Ectodermal cell (in vitro differentiated cells): Measurements from ENCODE around the gene DDX42.

Experiments used
- H3K27ac ChIP-seq: 2 replicates; pipeline ENCODE4 v1.7.0; 2013; ENCODE audit warnings: mild to moderate bottlenecking, low read depth, low read length; ENCODE audit not compliant: insufficient read depth, poor library complexity, severe bottlenecking
- H3K27me3 ChIP-seq: 2 replicates; pipeline ENCODE4 v1.7.0; 2013; ENCODE audit warnings: mild to moderate bottlenecking, low read length; ENCODE audit not compliant: insufficient read depth, control insufficient read depth, poor library complexity, severe bottlenecking
- H3K36me3 ChIP-seq: one replicate; pipeline ENCODE4 v1.7.0; 2013; ENCODE audit warnings: low read length; ENCODE audit not compliant: control insufficient read depth, insufficient read depth
- H3K4me1 ChIP-seq: one replicate; pipeline ENCODE4 v1.7.0; 2013; ENCODE audit warnings: low read length; ENCODE audit not compliant: control insufficient read depth, insufficient read depth
- H3K4me3 ChIP-seq: 2 replicates; pipeline ENCODE4 v1.7.0; 2013; ENCODE audit warnings: low read depth, low read length, control low read depth; ENCODE audit not compliant: insufficient read depth
- H3K9me3 ChIP-seq: 2 replicates; pipeline ENCODE4 v1.7.0; 2013; ENCODE audit warnings: mild to moderate bottlenecking, low read length, moderate library complexity; ENCODE audit not compliant: control insufficient read depth
- WGBS, 2 experiments: methylation state at CpG; one replicate each; pipeline ENCODE4 v1.1.7; 2013; ENCODE audit warnings: missing lambda C conversion rate in 2 of 2; 5-methylcytosine and 5-hydroxymethylcytosine counted together

The DDX42 gene

DNA sequence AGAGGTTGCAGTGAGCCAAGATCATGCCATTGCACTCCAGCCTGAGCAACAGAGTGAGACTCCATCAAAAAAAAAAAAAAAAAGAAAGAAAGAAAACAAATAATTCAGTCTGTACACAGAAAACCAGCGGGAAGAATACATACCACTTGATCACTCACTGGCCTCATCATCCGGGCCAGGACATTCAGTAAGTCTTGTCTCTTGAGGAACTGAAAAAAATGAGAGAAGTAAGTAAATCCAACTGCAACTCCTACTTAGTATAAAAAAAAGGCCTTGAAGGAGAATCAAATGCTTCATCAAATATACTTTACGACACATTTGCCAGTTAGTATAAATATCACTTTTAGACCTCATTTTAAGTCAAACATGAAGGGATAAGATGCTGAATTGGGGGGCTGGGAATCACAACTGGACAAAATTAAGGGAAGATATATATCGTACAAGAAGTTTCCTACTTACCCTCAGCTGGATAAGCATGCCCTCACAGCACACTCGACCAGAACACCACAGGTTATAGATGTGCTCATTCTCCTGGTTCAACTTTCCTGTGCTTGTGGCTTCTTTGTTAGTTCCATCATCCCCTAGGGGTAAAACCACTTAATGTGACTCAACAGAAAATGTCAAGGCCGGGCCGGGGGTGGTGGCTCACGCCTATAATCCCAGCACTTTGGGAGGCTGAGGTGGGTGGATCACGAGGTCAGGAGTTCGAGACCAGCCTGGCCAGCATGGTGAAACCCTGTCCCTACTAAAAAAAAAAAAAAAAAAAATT lies 13.0 kb upstream of the DDX42 start:
- no peaks in the 10 kb centered on the region for H3K4me1 ChIP-seq
- H3K4me3 ChIP-seq = no peak overlapping the region
- H3K27me3 ChIP-seq = no peaks in the 10 kb centered on the region
- no peaks in the 10 kb centered on the region for H3K9me3 ChIP-seq
- H3K27ac ChIP-seq = no peak overlapping the region
- peaks cover 48% of the 10 kb centered on the region for H3K36me3 ChIP-seq
- WGBS, 2 experiments = 92 to 96% methylated on average over 8 to 10 of the region's 10 CpGs

DNA sequence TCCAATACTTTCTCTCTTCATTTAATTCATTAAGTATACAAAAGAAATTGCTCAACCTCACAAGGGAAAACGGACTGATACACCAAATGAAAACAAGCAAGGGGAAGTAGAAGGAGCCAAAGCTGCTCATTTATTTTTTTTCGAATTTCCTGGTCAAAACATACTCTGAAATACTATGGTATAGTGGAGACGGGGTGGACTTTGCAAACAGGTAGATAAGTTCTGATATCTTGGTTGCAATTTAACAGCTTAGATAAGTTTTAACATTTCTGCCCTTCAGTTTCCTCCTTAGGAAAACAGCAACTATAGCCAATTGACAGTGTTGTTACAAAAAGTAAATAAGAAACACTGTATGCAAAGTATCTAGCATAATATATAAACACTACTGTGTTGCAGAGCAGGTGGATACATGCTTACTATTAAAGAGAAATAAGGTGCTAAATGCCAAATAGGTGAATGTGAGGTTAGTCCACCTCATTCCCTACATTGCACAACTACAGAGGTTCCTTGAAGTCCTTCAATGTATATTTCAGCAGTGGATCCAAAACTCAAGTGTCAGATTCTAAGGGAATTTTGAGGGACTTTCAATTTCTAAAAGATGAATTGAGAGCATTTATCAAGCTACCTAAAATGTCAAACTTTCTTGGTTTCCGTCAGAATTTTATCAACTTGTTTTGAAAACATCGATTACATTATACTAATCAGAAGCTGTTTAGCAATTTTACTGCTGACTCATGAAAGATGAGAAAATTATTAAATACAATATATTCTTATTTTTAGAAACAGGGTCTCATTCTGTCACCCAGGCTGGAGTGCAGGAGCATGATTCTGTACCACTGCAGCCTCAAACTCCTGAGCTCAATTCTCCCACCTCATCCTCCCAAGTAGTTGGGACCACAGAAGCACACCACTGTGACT lies 11.6 kb upstream of the DDX42 start:
- Histone ChIP-seq H3K4me3 (no peak overlapping the region), H3K9me3 (no peaks in the 10 kb centered on the region), H3K27ac (no peak overlapping the region), H3K36me3 (peaks cover 44% of the 10 kb centered on the region), H3K27me3 (no peaks in the 10 kb centered on the region), H3K4me1 (no peaks in the 10 kb centered on the region)
- WGBS, 2 experiments = 97 to 100% methylated on average over 2 to 5 of the region's 5 CpGs

- WGBS, 2 experiments = 94 to 96% methylated on average over 4 of the region's 4 CpGs
- Histone ChIP-seq H3K4me3 (no peak overlapping the region), H3K4me1 (no peaks in the 10 kb centered on the region), H3K27ac (no peak overlapping the region), H3K36me3 (peaks cover 37% of the 10 kb centered on the region), H3K27me3 (no peaks in the 10 kb centered on the region), H3K9me3 (no peaks in the 10 kb centered on the region)
Measured at GRCh38 chr17:63764716-63765115, 9.3 kb upstream of the DDX42 start.

DNA sequence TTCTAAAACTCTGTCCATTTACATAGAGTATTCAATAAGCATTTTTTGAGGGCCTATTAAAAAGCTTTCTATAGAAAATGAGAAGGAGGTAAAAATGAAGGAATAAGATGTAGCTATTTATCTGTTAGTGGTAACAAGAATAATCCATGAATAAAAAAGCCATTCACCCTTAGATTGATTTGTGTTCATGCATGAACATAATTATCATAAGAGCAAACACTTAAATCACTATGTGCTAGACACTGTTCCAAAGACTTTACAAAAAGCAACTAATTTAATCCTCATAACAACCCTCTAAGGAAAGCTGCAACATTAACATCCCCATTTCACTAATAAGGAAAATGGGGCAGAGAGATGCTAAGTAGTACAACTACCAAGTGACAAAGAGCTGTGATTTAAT lies 7.2 kb upstream of the DDX42 start:
- H3K4me1 ChIP-seq = no peaks in the 10 kb centered on the region
- no peak overlapping the region for H3K4me3 ChIP-seq
- H3K27ac ChIP-seq = no peak overlapping the region
- H3K9me3 ChIP-seq = no peaks in the 10 kb centered on the region
- peaks cover 21% of the 10 kb centered on the region for H3K36me3 ChIP-seq
- H3K27me3 ChIP-seq = no peaks in the 10 kb centered on the region

GRCh38 chr17:63768433-63768832 lies 5.5 kb upstream of the DDX42 start:
- Histone ChIP-seq H3K9me3 (no peaks in the 10 kb centered on the region), H3K36me3 (peaks cover 13% of the 10 kb centered on the region), H3K4me1 (no peaks in the 10 kb centered on the region), H3K27ac (no peak overlapping the region), H3K4me3 (no peak overlapping the region), H3K27me3 (no peaks in the 10 kb centered on the region)
- WGBS, 2 experiments = 74 to 81% methylated on average over 6 to 7 of the region's 7 CpGs

DNA sequence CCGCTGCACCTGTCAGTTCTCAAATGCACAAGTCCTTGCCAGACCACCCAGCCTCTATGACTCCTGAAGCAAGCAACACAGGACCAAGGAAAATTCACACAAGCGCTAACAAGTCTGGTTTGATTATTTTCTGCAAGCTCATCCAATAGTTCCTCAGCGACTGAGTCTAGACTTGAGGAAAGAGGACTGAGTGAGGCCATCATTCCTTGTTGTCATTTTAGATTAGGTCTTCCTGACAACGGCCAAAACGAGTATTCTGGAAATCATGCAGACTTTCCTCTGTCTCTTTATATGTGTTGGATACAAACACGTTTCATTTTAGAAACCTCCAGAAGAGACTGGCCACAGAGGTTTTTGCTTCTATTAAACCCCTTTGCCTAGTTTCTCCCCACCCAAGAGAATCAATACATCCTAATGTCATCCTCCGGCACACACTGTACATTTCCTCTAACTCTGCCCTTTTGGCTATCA lies 1.1 kb upstream of the DDX42 start:
- Histone ChIP-seq H3K4me3 (peak overlapping the region; percentile 97), H3K4me1 (peaks cover 4% of the 10 kb centered on the region), H3K36me3 (peaks cover 3% of the 10 kb centered on the region), H3K27me3 (no peaks in the 10 kb centered on the region), H3K27ac (peak overlapping the region; percentile 85), H3K9me3 (no peaks in the 10 kb centered on the region)
- 11 to 14% methylated on average over 7 of the region's 7 CpGs for WGBS, 2 experiments

DNA sequence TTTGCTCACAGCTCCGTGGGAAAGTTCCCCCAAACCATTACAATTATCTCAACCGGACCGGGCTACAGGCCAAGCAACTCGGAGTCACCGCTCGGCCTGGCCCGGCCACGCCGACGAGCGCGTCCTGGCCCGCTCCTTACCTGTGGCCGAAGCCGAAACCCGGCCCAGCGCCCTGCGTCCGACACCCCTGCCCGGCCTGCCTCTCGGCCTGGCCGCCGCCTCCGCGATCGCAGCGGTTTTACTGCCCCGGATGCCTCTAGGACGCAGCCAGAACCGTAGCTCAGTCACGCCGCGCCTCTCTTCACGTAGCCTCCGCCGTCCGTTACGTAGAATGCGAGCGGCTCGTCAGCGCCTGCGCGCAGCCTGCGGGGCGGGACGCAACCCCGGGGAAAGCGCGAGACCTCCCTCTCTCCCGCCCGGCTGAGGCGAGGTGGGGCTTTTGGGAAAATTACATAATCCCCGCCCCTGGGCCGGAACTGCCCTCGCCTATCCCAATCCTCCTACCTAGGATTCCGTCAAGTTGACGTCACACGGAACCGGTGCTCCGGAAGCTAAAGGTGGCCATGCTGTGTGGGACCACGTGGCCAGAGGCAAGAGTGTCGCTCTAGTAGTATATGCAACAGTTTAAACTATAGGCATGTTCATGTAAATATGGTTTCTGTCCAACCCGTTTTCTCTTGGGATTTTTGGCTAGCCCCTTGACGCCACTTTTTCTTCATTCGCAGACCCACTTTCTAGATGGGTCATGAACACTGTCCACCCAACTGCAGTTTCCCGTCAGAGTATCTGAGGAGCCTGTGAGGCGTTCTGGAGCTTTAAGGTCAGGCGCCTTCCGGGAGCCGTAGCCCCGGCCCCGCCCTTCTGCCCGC lies 464 bp upstream of the DDX42 start, which contains the start of gene CCDC47:
TSS of gene CCDC47 (minus strand) at position 326 of the 869 bp plus-strand sequence. CDS start 7,422 bp downstream, outside the sequence.
- H3K4me3 ChIP-seq = peak within 1 kb of the TSS; percentile 97
- H3K4me1 ChIP-seq = peaks cover 4% of the 10 kb centered on the region
- no peaks in the 10 kb centered on the region for H3K9me3 ChIP-seq
- peak within 1 kb of the TSS; percentile 100 for H3K27ac ChIP-seq
- WGBS, 2 experiments = 0% methylated on average over 74 of the region's 74 CpGs
- H3K27me3 ChIP-seq = no peaks in the 10 kb centered on the region
- peaks cover 3% of the 10 kb centered on the region for H3K36me3 ChIP-seq

GRCh38 chr17:63774969-63775265 lies 947 bp downstream of the DDX42 start:
- 8 to 13% methylated on average over 4 of the region's 4 CpGs for WGBS, 2 experiments
- peaks cover 3% of the 10 kb centered on the region for H3K36me3 ChIP-seq
- H3K4me3 ChIP-seq = peak overlapping the region; percentile 97
- peaks cover 4% of the 10 kb centered on the region for H3K4me1 ChIP-seq
- H3K9me3 ChIP-seq = no peaks in the 10 kb centered on the region
- no peak overlapping the region for H3K27ac ChIP-seq
- H3K27me3 ChIP-seq = no peaks in the 10 kb centered on the region

- H3K27me3 ChIP-seq = no peaks in the 10 kb centered on the region
- WGBS, 2 experiments = 28 to 30% methylated on average over 8 of the region's 8 CpGs
- peaks cover 4% of the 10 kb centered on the region for H3K36me3 ChIP-seq
- H3K4me3 ChIP-seq = peak overlapping the region; percentile 97
- H3K4me1 ChIP-seq = peaks cover 4% of the 10 kb centered on the region
- H3K9me3 ChIP-seq = no peaks in the 10 kb centered on the region
- H3K27ac ChIP-seq = no peak overlapping the region
Measured at GRCh38 chr17:63775420-63775819, 1.4 kb downstream of the DDX42 start.
